ENCODE results near the gene ARCN1.

The ARCN1 gene

GRCh38 chr11:118536726-118537125, 35.5 kb upstream of the ARCN1 start:
- H3K36me3 ChIP-seq = no peaks in the 10 kb centered on the region
- H3K27me3 ChIP-seq = no peaks in the 10 kb centered on the region
- H3K4me1 ChIP-seq = no peaks in the 10 kb centered on the region
- DNase-seq = no peak
- no peak overlapping the region for H3K4me3 ChIP-seq (ENCODE audit: low read depth, low read length)
- TF ChIP-seq CTCF (IDR thresholded peaks at IDR 0.05; ENCODE audit: low read depth, low read length) = no peak
- no peaks in the 10 kb centered on the region for H3K9me3 ChIP-seq

- no peaks in the 10 kb centered on the region for H3K36me3 ChIP-seq
- H3K4me1 ChIP-seq = no peaks in the 10 kb centered on the region
- DNase-seq = no peak
- TF ChIP-seq CTCF (IDR thresholded peaks at IDR 0.05; ENCODE audit: low read depth, low read length) = no peak
- no peaks in the 10 kb centered on the region for H3K27me3 ChIP-seq
- no peaks in the 10 kb centered on the region for H3K9me3 ChIP-seq
- H3K4me3 ChIP-seq (ENCODE audit: low read depth, low read length) = no peak overlapping the region
Measured at GRCh38 chr11:118537409-118537980, 34.7 kb upstream of the ARCN1 start.

GRCh38 chr11:118544010-118544646, 28.1 kb upstream of the ARCN1 start:
- TF ChIP-seq CTCF (IDR thresholded peaks at IDR 0.05; ENCODE audit: low read depth, low read length) = no peak
- H3K9me3 ChIP-seq = no peaks in the 10 kb centered on the region
- DNase-seq = no peak
- H3K27me3 ChIP-seq = no peaks in the 10 kb centered on the region
- H3K36me3 ChIP-seq = peaks cover 5% of the 10 kb centered on the region; the same call in 1 of the 2 replicates
- no peaks in the 10 kb centered on the region for H3K4me1 ChIP-seq
- H3K4me3 ChIP-seq (ENCODE audit: low read depth, low read length) = no peak overlapping the region

- no peak for TF ChIP-seq CTCF (IDR thresholded peaks at IDR 0.05; ENCODE audit: low read depth, low read length)
- no peaks in the 10 kb centered on the region for H3K9me3 ChIP-seq
- H3K36me3 ChIP-seq = peaks cover 5% of the 10 kb centered on the region; the same call in 1 of the 2 replicates
- no peaks in the 10 kb centered on the region for H3K4me1 ChIP-seq
- no peaks in the 10 kb centered on the region for H3K27me3 ChIP-seq
- no peak for DNase-seq
- H3K4me3 ChIP-seq (ENCODE audit: low read depth, low read length) = no peak overlapping the region
Measured at GRCh38 chr11:118544647-118545010, 27.6 kb upstream of the ARCN1 start.

- H3K27me3 ChIP-seq = no peaks in the 10 kb centered on the region
- no peak overlapping the region for H3K4me3 ChIP-seq (ENCODE audit: low read depth, low read length)
- no peak for DNase-seq
- H3K36me3 ChIP-seq = peaks cover 5% of the 10 kb centered on the region; the same call in 1 of the 2 replicates
- no peaks in the 10 kb centered on the region for H3K4me1 ChIP-seq
- TF ChIP-seq CTCF (IDR thresholded peaks at IDR 0.05; ENCODE audit: low read depth, low read length) = no peak
- no peaks in the 10 kb centered on the region for H3K9me3 ChIP-seq
Measured at GRCh38 chr11:118545533-118545932, 26.7 kb upstream of the ARCN1 start.

GRCh38 chr11:118547132-118547531, 25.1 kb upstream of the ARCN1 start:
- no peaks in the 10 kb centered on the region for H3K27me3 ChIP-seq
- no peak for TF ChIP-seq CTCF (IDR thresholded peaks at IDR 0.05; ENCODE audit: low read depth, low read length)
- no peaks in the 10 kb centered on the region for H3K9me3 ChIP-seq
- H3K4me1 ChIP-seq = no peaks in the 10 kb centered on the region
- peaks cover 9% of the 10 kb centered on the region; the same call in 1 of the 2 replicates for H3K36me3 ChIP-seq
- H3K4me3 ChIP-seq (ENCODE audit: low read depth, low read length) = no peak overlapping the region
- DNase-seq = no peak
